Naive thymus-derived CD4-positive, alpha-beta T cell (primary cell): ENCODE data around the gene MRPL55. TPM values are rescaled to one million over a fixed set of nuclear protein-coding genes. Genes with fewer than 3 reads are reported as not detected.

Experiments used
- ATAC-seq: fragments of 150-1000 bp; cut with Tn5 transposase; 2 replicates; pipeline ENCODE4 v1.10.0; 2021; ENCODE audit warnings: mild to moderate bottlenecking, moderate library complexity
- CTCF ChIA-PET: fragments of 350-600 bp; sonication (Branson Sonifier 250); formaldehyde crosslinking; loops from one replicate; lab custom pipeline; 2021; ENCODE audit warnings: antibody characterized with exemption; lab: Charles Lee
- POLR2A ChIA-PET: fragments of 350-600 bp; sonication (Branson Sonifier 250); formaldehyde crosslinking; loops from one replicate; lab custom pipeline; 2021; ENCODE audit warnings: antibody characterized with exemption, inconsistent platforms; lab: Charles Lee
- DNase-seq, 9 donors: peaks; one replicate each; pipeline versions ENCODE4 v3.0.0 to v3.0.0-alpha.2; 2020 to 2022; ENCODE audit warnings: mixed read lengths in 1 of 9
- H3K27ac ChIP-seq: one replicate; pipeline ENCODE4 v1.7.0; 2013; ENCODE audit warnings: mild to moderate bottlenecking, low read depth, low read length, moderate library complexity
- H3K27me3 ChIP-seq, 2 donors: one replicate each; pipeline ENCODE4 v1.7.0; 2013; ENCODE audit warnings: low read length in 2 of 2, mild to moderate bottlenecking in 2 of 2, moderate library complexity in 2 of 2; ENCODE audit not compliant: control insufficient read depth in 2 of 2, insufficient read depth in 2 of 2
- H3K36me3 ChIP-seq, 3 experiments: 1 replicate in 2 of 3; 2 replicates in 1 of 3; pipeline ENCODE4 v1.7.0; 2013; ENCODE audit warnings: low read length in 3 of 3, mild to moderate bottlenecking in 3 of 3, moderate library complexity in 1 of 3; ENCODE audit not compliant: insufficient read depth in 3 of 3, control insufficient read depth in 2 of 3
- H3K4me1 ChIP-seq, 2 donors: one replicate each; pipeline ENCODE4 v1.7.0; 2013; ENCODE audit warnings: low read length in 2 of 2, mild to moderate bottlenecking in 2 of 2, moderate library complexity in 1 of 2; ENCODE audit not compliant: control insufficient read depth in 2 of 2, insufficient read depth in 2 of 2
- H3K4me3 ChIP-seq: 2 replicates; pipeline ENCODE4 v1.7.0; 2013; ENCODE audit warnings: mild to moderate bottlenecking, low read length
- H3K9me3 ChIP-seq, 3 experiments: 1 replicate in 2 of 3; 2 replicates in 1 of 3; pipeline ENCODE4 v1.7.0; 2013; ENCODE audit warnings: low read length in 3 of 3; ENCODE audit not compliant: control insufficient read depth in 2 of 3
- H3K27ac Mint-ChIP-seq, 9 donors: one replicate each; pipeline ENCODE4 v1.8.0; 2020 to 2022; ENCODE audit warnings: mixed read lengths in 9 of 9, mild to moderate bottlenecking in 8 of 9, moderate library complexity in 5 of 9, inconsistent platforms in 2 of 9
- H3K27me3 Mint-ChIP-seq, 5 donors: one replicate each; pipeline ENCODE4 v1.8.0; 2021 to 2022; ENCODE audit warnings: mixed read lengths in 5 of 5, mild to moderate bottlenecking in 1 of 5
- H3K36me3 Mint-ChIP-seq, 5 donors: one replicate each; pipeline ENCODE4 v1.8.0; 2020 to 2022; ENCODE audit warnings: mixed read lengths in 5 of 5, mild to moderate bottlenecking in 3 of 5, inconsistent platforms in 1 of 5
- H3K4me1 Mint-ChIP-seq, 7 donors: one replicate each; pipeline ENCODE4 v1.8.0; 2020 to 2022; ENCODE audit warnings: mixed read lengths in 7 of 7, mild to moderate bottlenecking in 3 of 7, inconsistent platforms in 1 of 7
- H3K4me3 Mint-ChIP-seq, 10 donors: one replicate each; pipeline ENCODE4 v1.8.0; 2020 to 2022; ENCODE audit warnings: mild to moderate bottlenecking in 10 of 10, mixed read lengths in 10 of 10, moderate library complexity in 6 of 10, inconsistent platforms in 2 of 10
- H3K9me3 Mint-ChIP-seq, 11 donors: one replicate each; pipeline ENCODE4 v1.8.0; 2020 to 2022; ENCODE audit warnings: mixed read lengths in 11 of 11, mild to moderate bottlenecking in 4 of 11, inconsistent platforms in 1 of 11, moderate library complexity in 1 of 11
- intact Hi-C, 2 donors: fragments of 100-400 bp; cut with micrococcal nuclease; formaldehyde crosslinking; loops; one replicate each; pipeline ENCODE4 v1.15.1; 2023
- polyA plus RNA-seq, 2 donors: library from polyadenylated mRNA; unstranded; fragments of 300-500 nt; fragmentation: Illumina TruSeq; gene quantifications; one replicate each; pipeline ENCODE4 v1.2.3, GENCODE V29; 2021
- total RNA-seq, 6 experiments: library from RNA in 5 of 6; stranded (reverse) in 5 of 6; gene quantifications; 1 replicate in 5 of 6; 2 replicates in 1 of 6; pipeline ENCODE4 v1.2.3 and lab custom pipeline; 2021 to 2026

The MRPL55 gene
- total and polyA plus RNA-seq, 7 experiments from 2014 or later: 34.3 to 149 (median 68.5) TPM

DNA sequence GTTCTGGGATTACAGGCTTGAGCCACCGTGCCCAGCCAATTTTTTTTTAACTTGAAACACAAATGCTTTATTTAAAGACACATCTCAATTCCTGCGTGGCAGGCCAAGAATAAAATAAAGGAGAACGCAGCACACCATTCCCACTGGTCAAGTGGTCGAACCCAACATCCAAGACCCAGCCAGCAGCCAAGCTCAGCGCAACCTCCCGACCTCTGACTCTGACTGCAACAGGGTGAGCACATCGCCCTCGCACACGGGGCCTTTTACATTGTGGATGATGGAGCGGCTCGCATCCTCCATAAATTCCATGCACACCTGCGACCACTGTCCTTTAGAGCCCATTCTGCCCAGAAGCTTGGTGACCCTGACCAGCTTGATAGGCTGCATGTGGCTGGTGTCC, 25.5 kb upstream of the MRPL55 start:
- no peaks in the 10 kb centered on the region for H3K36me3 ChIP-seq
- peaks cover 0 to 22% of the 10 kb centered on the region in 2 donors for H3K4me1 ChIP-seq
- no peak overlapping the region for H3K27ac ChIP-seq
- Mint-ChIP-seq H3K36me3 (no peaks in the 10 kb centered on the region), H3K4me1 (peaks cover 0 to 15% (median 7%) of the 10 kb centered on the region in 7 donors), H3K27me3 (peaks cover 0 to 51% (median 0%) of the 10 kb centered on the region in 5 donors), H3K4me3 (no peak overlapping the region), H3K9me3 (peaks cover 0 to 2% (median 0%) of the 10 kb centered on the region in 11 donors), H3K27ac (no peak overlapping the region)
- no peaks in the 10 kb centered on the region for H3K27me3 ChIP-seq
- CTCF ChIA-PET: interaction anchor here (0.7 to 1.2 kb wide), 2 partner anchors 32 to 38 kb away, joined by 3 read pairs; no protein-coding TSS in a partner anchor
- H3K4me3 ChIP-seq: no peak overlapping the region
- POLR2A ChIA-PET: interaction anchor here (6.7 kb wide), 1 partner anchor 30 kb away, joined by 109 read pairs; the partner anchor contains the start of gene IBA57
- ATAC-seq: no peak
- intact Hi-C loops: loop anchor here in 1 of 2 donors (5.0 kb wide), 1 partner anchor 368 kb away; no protein-coding TSS in a partner anchor
- no peaks in the 10 kb centered on the region for H3K9me3 ChIP-seq
- peak in 1 of 9 donors; percentile 14 for DNase-seq

DNA sequence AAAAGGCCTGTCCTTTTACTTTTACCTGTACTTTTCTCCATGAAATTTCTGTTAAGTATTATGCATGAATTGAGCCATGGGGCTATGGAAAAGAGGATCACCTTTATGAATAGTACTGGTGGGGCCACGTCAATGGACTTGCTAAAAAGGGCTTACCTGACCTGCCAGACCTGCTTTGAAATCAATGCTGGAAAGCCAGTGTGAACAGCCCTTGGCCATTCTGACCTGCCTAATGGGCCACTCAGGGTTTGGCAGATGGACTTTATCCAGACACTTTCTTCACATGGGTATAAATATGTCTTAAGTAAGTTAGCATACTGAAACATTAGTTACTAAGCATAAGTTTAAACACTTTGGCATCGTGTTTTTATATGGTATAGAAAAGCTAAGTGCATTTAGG, 22.7 kb upstream of the MRPL55 start:
- Mint-ChIP-seq H3K27ac (no peak overlapping the region), H3K9me3 (peaks cover 0 to 1% (median 0%) of the 10 kb centered on the region in 11 donors), H3K4me3 (no peak overlapping the region), H3K4me1 (peaks cover 0 to 11% (median 7%) of the 10 kb centered on the region in 7 donors), H3K36me3 (no peaks in the 10 kb centered on the region), H3K27me3 (peaks cover 0 to 53% (median 9%) of the 10 kb centered on the region in 5 donors)
- Histone ChIP-seq H3K9me3 (no peaks in the 10 kb centered on the region), H3K4me3 (no peak overlapping the region), H3K27ac (no peak overlapping the region), H3K4me1 (peaks cover 0 to 11% of the 10 kb centered on the region in 2 donors), H3K36me3 (no peaks in the 10 kb centered on the region), H3K27me3 (no peaks in the 10 kb centered on the region)
- CTCF ChIA-PET: interaction anchor here (1.2 to 3.9 kb wide), 3 partner anchors 10 to 35 kb away, joined by 4 to 34 read pairs (median 6); partner anchors contain the start of genes IBA57 and MRPL55
- POLR2A ChIA-PET: no interaction called here
- ATAC-seq (no peak), DNase-seq (peak in 1 of 9 donors; percentile 6)
- intact Hi-C loops: loop anchor here (1.0 to 5.0 kb wide), 12 partner anchors 8 to 384 kb away; partner anchors contain the start of gene GUK1 (in 1 of the 2)

DNA sequence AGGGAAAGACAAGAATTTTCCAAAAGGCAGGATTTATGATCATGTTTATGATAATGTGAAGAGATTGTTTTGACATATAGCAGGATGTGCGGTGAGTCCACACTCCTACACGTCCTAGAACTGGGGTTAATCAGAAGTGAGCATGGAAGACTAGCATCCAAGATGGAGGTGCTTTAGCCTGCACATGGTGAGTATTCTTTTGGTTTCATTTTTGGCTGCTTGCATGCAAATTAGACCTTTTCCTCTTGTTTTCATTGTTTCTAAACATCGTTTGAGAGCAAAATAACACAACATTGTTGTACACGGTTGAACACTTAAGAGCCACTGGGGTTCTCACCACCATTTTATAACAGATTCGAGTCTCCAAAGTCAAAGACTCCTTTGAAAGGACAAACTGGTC, 16.1 kb upstream of the MRPL55 start:
- Histone ChIP-seq H3K4me1 (no peaks in the 10 kb centered on the region), H3K9me3 (no peaks in the 10 kb centered on the region), H3K36me3 (no peaks in the 10 kb centered on the region), H3K4me3 (no peak overlapping the region), H3K27me3 (no peaks in the 10 kb centered on the region), H3K27ac (no peak overlapping the region)
- Mint-ChIP-seq H3K27me3 (peaks cover 0 to 25% (median 6%) of the 10 kb centered on the region in 5 donors), H3K4me1 (peaks cover 0 to 9% (median 0%) of the 10 kb centered on the region in 7 donors), H3K27ac (no peak overlapping the region), H3K4me3 (no peak overlapping the region), H3K9me3 (no peaks in the 10 kb centered on the region), H3K36me3 (no peaks in the 10 kb centered on the region)
- peak in 1 of 9 donors; percentile 1 for DNase-seq
- ATAC-seq: no peak
- POLR2A ChIA-PET: no interaction called here
- CTCF ChIA-PET: no interaction called here
- intact Hi-C loops: no loop called here

DNA sequence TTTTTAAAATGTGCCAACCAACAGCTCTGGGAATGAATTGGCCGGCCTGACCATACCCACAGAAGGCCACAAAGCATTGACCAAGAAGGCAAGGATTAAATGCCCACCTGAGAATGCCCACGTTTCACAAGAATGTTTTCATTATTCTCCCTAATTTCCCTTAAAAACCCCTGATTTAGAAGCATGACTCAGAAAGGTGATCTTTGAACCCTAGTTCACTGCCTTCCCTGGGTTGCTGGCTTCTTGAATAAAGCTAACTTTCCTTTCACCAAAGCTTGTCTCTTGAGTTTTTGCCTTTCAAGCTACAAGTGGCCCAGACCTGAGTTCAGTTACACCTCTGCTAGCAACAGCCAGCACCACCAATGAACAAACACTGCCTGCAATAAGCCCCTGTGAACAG, 14.4 kb upstream of the MRPL55 start:
- Mint-ChIP-seq H3K36me3 (no peaks in the 10 kb centered on the region), H3K4me1 (peaks cover 0 to 9% (median 0%) of the 10 kb centered on the region in 7 donors), H3K9me3 (peaks cover 0 to 1% (median 0%) of the 10 kb centered on the region in 11 donors), H3K27ac (no peak overlapping the region), H3K4me3 (no peak overlapping the region), H3K27me3 (peaks cover 0 to 25% (median 6%) of the 10 kb centered on the region in 5 donors)
- no peaks in the 10 kb centered on the region for H3K4me1 ChIP-seq
- ATAC-seq (no peak), DNase-seq (no peak)
- no peaks in the 10 kb centered on the region for H3K27me3 ChIP-seq
- intact Hi-C loops: no loop called here
- no peaks in the 10 kb centered on the region for H3K36me3 ChIP-seq
- no peaks in the 10 kb centered on the region for H3K9me3 ChIP-seq
- no peak overlapping the region for H3K27ac ChIP-seq
- ChIA-PET POLR2A (no interaction called here), CTCF (no interaction called here)
- no peak overlapping the region for H3K4me3 ChIP-seq

DNA sequence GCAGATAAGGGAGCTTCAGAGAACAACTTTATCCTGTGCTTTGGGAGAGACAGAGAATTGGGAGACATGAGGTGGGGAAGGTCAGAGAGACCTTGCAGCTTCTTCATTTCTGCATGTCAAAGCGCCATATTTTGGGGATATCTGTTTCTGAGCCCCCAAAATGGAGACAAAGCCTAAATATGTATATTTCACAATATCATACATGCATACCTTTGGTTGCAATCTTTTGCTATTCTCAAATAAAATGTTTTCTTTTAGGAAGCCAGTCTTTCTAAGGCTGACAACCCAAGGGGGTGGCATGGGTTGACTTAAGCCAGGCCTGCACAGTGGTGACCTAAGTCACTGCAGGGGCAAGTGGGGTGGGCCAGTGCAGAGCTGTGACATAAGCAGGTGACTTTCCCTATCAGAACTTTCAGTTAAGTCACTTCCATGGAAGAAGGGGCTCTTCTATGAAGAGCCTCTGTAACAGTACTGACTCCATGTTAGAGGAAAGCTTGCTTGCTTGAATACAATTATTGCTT, 13.9 kb upstream of the MRPL55 start:
- Histone ChIP-seq H3K9me3 (no peaks in the 10 kb centered on the region), H3K4me3 (no peak overlapping the region), H3K27me3 (no peaks in the 10 kb centered on the region), H3K4me1 (no peaks in the 10 kb centered on the region), H3K27ac (no peak overlapping the region), H3K36me3 (no peaks in the 10 kb centered on the region)
- Mint-ChIP-seq H3K4me3 (no peak overlapping the region), H3K27me3 (peaks cover 0 to 22% (median 2%) of the 10 kb centered on the region in 5 donors), H3K4me1 (peaks cover 0 to 9% (median 0%) of the 10 kb centered on the region in 7 donors), H3K27ac (no peak overlapping the region), H3K36me3 (peaks cover 0 to 3% (median 0%) of the 10 kb centered on the region in 5 donors), H3K9me3 (peaks cover 0 to 3% (median 0%) of the 10 kb centered on the region in 11 donors)
- no peak for ATAC-seq
- intact Hi-C loops: no loop called here
- ChIA-PET POLR2A (no interaction called here), CTCF (interaction anchor here (1.5 kb wide), 1 partner anchor 8 kb away, joined by 6 read pairs; no protein-coding TSS in a partner anchor)
- DNase-seq: peak in 1 of 9 donors; percentile 4

DNA sequence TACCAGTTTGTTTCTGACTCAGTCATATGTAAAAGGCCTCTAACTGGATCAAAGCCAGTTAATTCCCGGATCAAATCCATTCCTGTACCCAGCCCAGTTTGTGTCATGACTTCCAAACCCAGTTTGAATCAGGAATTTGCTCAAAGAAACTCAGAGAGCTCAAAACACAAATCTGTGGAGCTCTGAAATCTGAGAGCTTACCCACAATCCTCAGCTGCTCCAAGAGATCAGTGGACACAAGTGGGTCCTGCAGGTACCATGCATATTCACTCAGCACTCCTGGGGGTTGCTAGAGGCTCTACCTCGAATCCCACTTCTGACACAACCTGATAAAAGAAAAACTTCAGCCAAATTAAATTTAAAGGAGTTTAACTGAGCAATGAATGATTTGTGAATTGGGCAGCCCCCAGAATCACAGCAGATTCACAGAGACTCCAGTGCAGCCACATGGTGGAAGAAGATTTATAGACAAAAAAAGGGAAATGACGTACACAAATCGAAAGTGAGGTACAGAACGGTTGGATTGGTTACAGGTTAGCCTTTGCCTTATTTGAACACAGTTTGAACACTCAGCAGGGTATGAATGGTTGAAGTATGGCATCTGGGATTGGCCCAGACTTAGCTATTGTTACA, 11.9 kb upstream of the MRPL55 start:
- H3K27me3 ChIP-seq: no peaks in the 10 kb centered on the region
- H3K4me3 ChIP-seq: no peak overlapping the region
- ChIA-PET POLR2A (interaction anchor here (0.6 kb wide), 1 partner anchor 358 kb away, joined by 3 read pairs; no protein-coding TSS in a partner anchor), CTCF (interaction anchor here (0.6 kb wide), 1 partner anchor 66 kb away, joined by 3 read pairs; no protein-coding TSS in a partner anchor)
- H3K27ac ChIP-seq: no peak overlapping the region
- peaks cover 0 to 6% (median 0%) of the 10 kb centered on the region in 5 donors for H3K36me3 Mint-ChIP-seq
- ATAC-seq (peak; percentile 48), DNase-seq (peak in 1 of 9 donors; percentile 14)
- no peaks in the 10 kb centered on the region for H3K36me3 ChIP-seq
- intact Hi-C loops: no loop called here
- peak overlapping the region in 1 of 9 donors; percentile 16 for H3K27ac Mint-ChIP-seq
- peaks cover 0 to 6% (median 0%) of the 10 kb centered on the region in 11 donors for H3K9me3 Mint-ChIP-seq
- H3K4me1 Mint-ChIP-seq: peaks cover 0 to 9% (median 0%) of the 10 kb centered on the region in 7 donors
- no peaks in the 10 kb centered on the region for H3K9me3 ChIP-seq
- H3K4me3 Mint-ChIP-seq: peak overlapping the region in 2 of 10 donors; percentile 23 to 46
- no peaks in the 10 kb centered on the region for H3K4me1 ChIP-seq
- H3K27me3 Mint-ChIP-seq: peaks cover 0 to 12% (median 0%) of the 10 kb centered on the region in 5 donors
